HCT116 (cell line): Measurements from ENCODE around the gene SHC2. TPM values are rescaled to one million over a fixed set of nuclear protein-coding genes. Genes with fewer than 3 reads are reported as not detected.

Experiments
- ATAC-seq: fragments of 200-7000 bp; cut with Tn5 transposase; 2 replicates; pipeline ENCODE4 v1.9.1; 2020; ENCODE audit warnings: mild to moderate bottlenecking, moderate library complexity
- BruUV-seq: library from RNA; stranded (reverse); fragments of 400-500 nt; replicated peaks from 2 replicates; lab custom pipeline; 2021; lab: Mats Ljungman, UMichigan
- CTCF ChIA-PET: fragments of 300-600 bp; sonication (Branson Sonifier 250); formaldehyde crosslinking; loops from one replicate; lab custom pipeline; 2021; ENCODE audit warnings: antibody characterized with exemption; lab: Charles Lee
- POLR2A ChIA-PET: fragments of 300-600, 350-600 bp; sonication (Branson Sonifier 250); formaldehyde crosslinking; loops from one replicate; lab custom pipeline; 2021; ENCODE audit warnings: antibody characterized with exemption; lab: Charles Lee
- RAD21 ChIA-PET, 2 experiments: fragments of 300-600 bp; sonication (Branson Sonifier 250); formaldehyde crosslinking; loops; one replicate each; lab custom pipeline; 2023; ENCODE audit warnings: low total read pairs in 2 of 2; ENCODE audit not compliant: uncharacterized antibody in 2 of 2, unreplicated experiment in 2 of 2, low non-redundant PET in 1 of 2; lab: Charles Lee
- DNase-seq: peaks from one replicate; pipeline ENCODE4 v3.0.0-alpha.2; 2010; ENCODE audit warnings: low read depth, low spot score
- H2AFZ ChIP-seq: fragments of 200-600 bp; shearing (Covaris generic), sonication (generic); 2 replicates; pipeline ENCODE4 v1.6.1; 2017; ENCODE audit warnings: low read depth, mixed run types, mixed read lengths, antibody characterized with exemption, low read length; ENCODE audit not compliant: poor library complexity, severe bottlenecking
- H3K27ac ChIP-seq: 2 replicates; pipeline ENCODE4 v1.5.1; 2012; ENCODE audit warnings: low read depth, low read length
- H3K27me3 ChIP-seq: fragments of 200-600 bp; sonication (generic); 2 replicates; pipeline ENCODE4 v1.6.1; 2016; ENCODE audit warnings: mixed run types, low read length, mixed read lengths; ENCODE audit not compliant: insufficient read depth
- H3K36me3 ChIP-seq, 2 experiments: fragments of 200-500 bp in 1 of 2; fragments of 200-600 bp in 1 of 2; sonication (Bioruptor generic) in 1 of 2; sonication (generic) in 1 of 2; 2 replicates each; pipeline versions ENCODE4 v1.5.1 to v1.6.1; 2014 to 2016; ENCODE audit warnings: low read length in 2 of 2, inconsistent platforms in 1 of 2, mixed read lengths in 1 of 2, mixed run types in 1 of 2; ENCODE audit not compliant: insufficient read depth in 2 of 2, control insufficient read depth in 1 of 2
- H3K4me1 ChIP-seq, 2 experiments: fragments of 200-600 bp in 1 of 2; sonication (generic) in 1 of 2; 2 replicates each; pipeline versions ENCODE4 v1.5.1 to v1.6.1; 2012 to 2017; ENCODE audit warnings: low read length in 2 of 2, inconsistent platforms in 1 of 2, mild to moderate bottlenecking in 1 of 2, mixed read lengths in 1 of 2, mixed run types in 1 of 2, moderate library complexity in 1 of 2; ENCODE audit not compliant: insufficient read depth in 2 of 2, control insufficient read depth in 1 of 2
- H3K4me2 ChIP-seq: fragments of 200-600 bp; sonication (generic); 2 replicates; pipeline ENCODE4 v1.6.1; 2017; ENCODE audit warnings: mixed run types, low read length, mixed read lengths
- H3K4me3 ChIP-seq, 2 experiments: fragments of 200-600 bp in 1 of 2; sonication (generic) in 1 of 2; replicated peaks in 1 of 2; 2 replicates each; pipeline ENCODE4 v1.5.1; 2011 to 2016; ENCODE audit warnings: low read length in 2 of 2, control low read depth in 1 of 2, low read depth in 1 of 2, mild to moderate bottlenecking in 1 of 2, mixed read lengths in 1 of 2, mixed run types in 1 of 2
- H3K79me2 ChIP-seq: fragments of 200-600 bp; sonication (generic); 2 replicates; pipeline ENCODE4 v1.6.1; 2017; ENCODE audit warnings: mild to moderate bottlenecking, mixed run types, low read length, moderate library complexity, mixed read lengths; ENCODE audit not compliant: insufficient read depth
- H3K9ac ChIP-seq: fragments of 200-600 bp; sonication (generic); 2 replicates; pipeline ENCODE4 v1.6.1; 2016; ENCODE audit warnings: low read length, mixed read lengths
- H3K9me2 ChIP-seq: fragments of 200-600 bp; sonication (generic), shearing (Covaris generic); 2 replicates; pipeline ENCODE4 v1.6.1; 2017; ENCODE audit warnings: mixed run types, mild to moderate bottlenecking, moderate library complexity; ENCODE audit not compliant: insufficient read depth
- H3K9me3 ChIP-seq, 2 experiments: fragments of 200-500 bp in 1 of 2; fragments of 200-600 bp in 1 of 2; sonication (Bioruptor generic) in 1 of 2; sonication (generic) in 1 of 2; 2 replicates each; pipeline ENCODE4 v1.6.1; 2014 to 2017; ENCODE audit warnings: low read length in 2 of 2, mixed read lengths in 2 of 2, inconsistent platforms in 1 of 2, low read depth in 1 of 2, mild to moderate bottlenecking in 1 of 2, mixed run types in 1 of 2, moderate library complexity in 1 of 2; ENCODE audit not compliant: control insufficient read depth in 1 of 2, insufficient read depth in 1 of 2
- H4K20me1 ChIP-seq: fragments of 200-600 bp; sonication (generic), shearing (Covaris generic); 2 replicates; pipeline ENCODE4 v1.6.1; 2017; ENCODE audit warnings: mixed run types, mild to moderate bottlenecking, moderate library complexity; ENCODE audit not compliant: insufficient read depth
- CBX3 ChIP-seq: IDR thresholded peaks from 2 replicates; pipeline ENCODE4 v1.6.1; 2012; ENCODE audit warnings: low read depth
- CEBPB ChIP-seq: IDR thresholded peaks from 2 replicates; pipeline ENCODE4 v1.6.1; 2012; ENCODE audit warnings: low read depth
- EGR1 ChIP-seq: IDR thresholded peaks from 2 replicates; pipeline ENCODE4 v1.6.1; 2012; ENCODE audit warnings: low read depth
- ELF1 ChIP-seq: IDR thresholded peaks from 2 replicates; pipeline ENCODE4 v1.6.1; 2012; ENCODE audit warnings: low read depth, borderline replicate concordance
- EZH2 ChIP-seq: fragments of 200-600 bp; sonication (generic); IDR thresholded peaks from 2 replicates; pipeline ENCODE4 v1.6.1; 2017; ENCODE audit warnings: antibody characterized with exemption, mixed run types
- EZH2phosphoT487 ChIP-seq: fragments of 200-600 bp; IDR thresholded peaks from 2 replicates; pipeline ENCODE4 v1.6.1; 2018; ENCODE audit warnings: antibody characterized with exemption, borderline replicate concordance
- FOSL1 ChIP-seq: IDR thresholded peaks from 2 replicates; pipeline ENCODE4 v1.6.1; 2012; ENCODE audit warnings: low read depth
- POLR2AphosphoS5 ChIP-seq: IDR thresholded peaks from 2 replicates; pipeline ENCODE4 v1.6.1; 2011; ENCODE audit warnings: mild to moderate bottlenecking, low read depth, low read length, moderate library complexity
- RAD21 ChIP-seq: IDR thresholded peaks from 2 replicates; pipeline ENCODE4 v1.6.1; 2012; ENCODE audit warnings: low read depth, mild to moderate bottlenecking
- SIN3A ChIP-seq: IDR thresholded peaks from 2 replicates; pipeline ENCODE4 v1.6.1; 2012; ENCODE audit warnings: low read depth
- SRF ChIP-seq: IDR thresholded peaks from 2 replicates; pipeline ENCODE4 v1.6.1; 2012; ENCODE audit warnings: low read depth
- TCF7L2 ChIP-seq: IDR thresholded peaks from 2 replicates; pipeline ENCODE4 v1.7.0; 2011; ENCODE audit warnings: borderline replicate concordance, inconsistent platforms; ENCODE audit not compliant: insufficient read depth, insufficient read length; ENCODE audit errors: extremely low read depth
- ZFX ChIP-seq: fragments of 450-650 bp; IDR thresholded peaks from 2 replicates; pipeline ENCODE4 v1.6.1; 2017
- ZNF274 ChIP-seq: fragments of 200-500 bp; sonication (Bioruptor generic); IDR thresholded peaks from 2 replicates; pipeline ENCODE4 v1.6.1; 2014; ENCODE audit warnings: mild to moderate bottlenecking, low read depth, low read length, inconsistent platforms
- intact Hi-C: fragments of 100-400 bp; cut with micrococcal nuclease; formaldehyde crosslinking; loops from 2 replicates; pipeline ENCODE4 v1.10.0; 2022
- total RNA-seq: library from RNA; stranded (reverse); gene quantifications from one replicate; pipeline ENCODE4 v1.2.1, GENCODE V29; 2021; ENCODE audit not compliant: unreplicated experiment
- TF ChIP-seq, protein P1 (sequence below): IDR thresholded peaks from 2 replicates; pipeline ENCODE4 v1.6.1; 2012; ENCODE audit warnings: low read depth
- TF ChIP-seq, protein P2 (sequence below): IDR thresholded peaks from 2 replicates; pipeline ENCODE4 v1.6.1; 2012
- TF ChIP-seq, protein P3 (sequence below): IDR thresholded peaks from 2 replicates; pipeline ENCODE4 v1.6.1; 2011; ENCODE audit warnings: mild to moderate bottlenecking, low read length, moderate library complexity; ENCODE audit not compliant: insufficient replicate concordance; ENCODE audit errors: extremely low read depth
- TF ChIP-seq, protein P4 (sequence below), 3 experiments: fragments of 200-600 bp in 1 of 3; sonication (generic) in 1 of 3; IDR thresholded peaks in 2 of 3; conservative IDR thresholded peaks in 1 of 3; 2 replicates each; pipeline ENCODE4 v1.5.1; 2012 to 2017; ENCODE audit warnings: low read depth in 2 of 3, low read length in 2 of 3, antibody characterized with exemption in 1 of 3, borderline replicate concordance in 1 of 3, control low read depth in 1 of 3, mild to moderate bottlenecking in 1 of 3, mixed read lengths in 1 of 3, mixed run types in 1 of 3, moderate library complexity in 1 of 3; ENCODE audit not compliant: insufficient read depth in 1 of 3

The SHC2 gene
- total RNA-seq, 1 experiment from 2014 or later: 2.5 TPM

DNA sequence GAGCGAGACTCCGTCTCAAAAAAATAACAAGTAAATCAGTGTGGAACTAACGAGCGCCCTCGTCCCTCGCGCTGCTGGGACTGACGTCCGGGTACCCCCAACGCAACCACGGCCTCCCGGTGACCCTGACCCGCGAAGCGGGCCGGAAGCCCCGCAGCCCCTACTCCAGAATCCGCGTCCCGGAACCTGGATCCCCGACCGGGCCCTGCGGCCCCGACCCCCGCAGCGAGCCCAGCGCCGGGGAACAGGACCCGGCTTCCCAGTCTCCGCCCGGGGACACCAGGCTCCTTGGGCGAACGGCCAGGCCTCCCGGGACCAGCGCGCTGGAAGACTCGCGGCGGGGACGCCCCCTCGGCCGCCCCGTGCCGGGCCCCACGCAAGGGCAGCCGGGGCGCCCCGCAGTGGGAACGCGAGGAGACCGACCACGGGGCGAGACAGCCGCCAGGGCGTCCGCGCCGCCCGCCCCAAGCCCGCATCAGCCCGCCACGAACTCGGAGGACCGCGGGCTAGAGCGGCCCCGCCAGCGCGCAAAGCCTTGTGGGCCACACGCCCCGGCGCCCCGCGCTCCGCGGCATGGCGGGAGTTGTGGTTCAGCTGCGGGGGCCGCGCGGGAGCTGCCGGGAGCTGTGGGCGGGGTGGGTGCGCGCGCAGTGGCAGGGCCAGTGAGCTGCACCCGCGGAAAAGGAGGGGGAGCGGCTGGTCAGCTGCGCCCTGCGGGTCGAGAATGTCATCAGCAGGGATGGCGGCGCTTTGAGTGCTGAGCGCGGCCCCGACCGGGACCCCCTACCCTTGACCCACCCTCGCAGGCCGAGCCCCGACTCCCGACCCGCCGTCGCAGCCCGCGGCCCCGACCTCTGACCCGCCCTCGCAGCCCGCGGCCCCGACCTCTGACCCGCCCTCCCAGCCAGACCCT lies 27.9 kb upstream of the SHC2 start:
- intact Hi-C loops: no loop called here
- Histone ChIP-seq H3K36me3 (no peaks in the 10 kb centered on the region), H3K9me3 (no peaks in the 10 kb centered on the region; a peak in 1 of 4 replicates), H3K79me2 (no peaks in the 10 kb centered on the region), H3K9ac (peak overlapping the region; percentile 98), H2AFZ (no peak overlapping the region), H4K20me1 (no peaks in the 10 kb centered on the region), H3K9me2 (no peaks in the 10 kb centered on the region), H3K27me3 (no peaks in the 10 kb centered on the region), H3K4me3 (peak overlapping the region; percentile 79 to 85), H3K4me1 (peaks cover 6 to 11% of the 10 kb centered on the region in 2 experiments), H3K4me2 (peak overlapping the region; percentile 85), H3K27ac (peak overlapping the region; percentile 100)
- ChIA-PET POLR2A (interaction anchor here (0.6 to 0.9 kb wide), 2 partner anchors 18 to 201 kb away, joined by 3 to 4 read pairs; no protein-coding TSS in a partner anchor), CTCF (interaction anchor here (0.6 to 0.9 kb wide), 3 partner anchors 9 to 22 kb away, joined by 3 to 6 read pairs (median 4); no protein-coding TSS in a partner anchor), RAD21 (no interaction called here)
- peak; percentile 84 for DNase-seq
- ATAC-seq: peak; percentile 94
- BruUV-seq: no TSS peak
- TF ChIP-seq EZH2 (no peak), SRF (no peak), CBX3 (no peak), RAD21 (no peak), EZH2phosphoT487 (no peak), ZNF274 (no peak), CEBPB (no peak), ZFX (peak; percentile 93), POLR2AphosphoS5 (peak; percentile 81), TCF7L2 (peak; percentile 46), ELF1 (no peak), SIN3A (peak; percentile 60; the same call in 1 of the 2 replicates), EGR1 (peak; percentile 68), FOSL1 (no peak)
- TF ChIP-seq, protein P1, sequence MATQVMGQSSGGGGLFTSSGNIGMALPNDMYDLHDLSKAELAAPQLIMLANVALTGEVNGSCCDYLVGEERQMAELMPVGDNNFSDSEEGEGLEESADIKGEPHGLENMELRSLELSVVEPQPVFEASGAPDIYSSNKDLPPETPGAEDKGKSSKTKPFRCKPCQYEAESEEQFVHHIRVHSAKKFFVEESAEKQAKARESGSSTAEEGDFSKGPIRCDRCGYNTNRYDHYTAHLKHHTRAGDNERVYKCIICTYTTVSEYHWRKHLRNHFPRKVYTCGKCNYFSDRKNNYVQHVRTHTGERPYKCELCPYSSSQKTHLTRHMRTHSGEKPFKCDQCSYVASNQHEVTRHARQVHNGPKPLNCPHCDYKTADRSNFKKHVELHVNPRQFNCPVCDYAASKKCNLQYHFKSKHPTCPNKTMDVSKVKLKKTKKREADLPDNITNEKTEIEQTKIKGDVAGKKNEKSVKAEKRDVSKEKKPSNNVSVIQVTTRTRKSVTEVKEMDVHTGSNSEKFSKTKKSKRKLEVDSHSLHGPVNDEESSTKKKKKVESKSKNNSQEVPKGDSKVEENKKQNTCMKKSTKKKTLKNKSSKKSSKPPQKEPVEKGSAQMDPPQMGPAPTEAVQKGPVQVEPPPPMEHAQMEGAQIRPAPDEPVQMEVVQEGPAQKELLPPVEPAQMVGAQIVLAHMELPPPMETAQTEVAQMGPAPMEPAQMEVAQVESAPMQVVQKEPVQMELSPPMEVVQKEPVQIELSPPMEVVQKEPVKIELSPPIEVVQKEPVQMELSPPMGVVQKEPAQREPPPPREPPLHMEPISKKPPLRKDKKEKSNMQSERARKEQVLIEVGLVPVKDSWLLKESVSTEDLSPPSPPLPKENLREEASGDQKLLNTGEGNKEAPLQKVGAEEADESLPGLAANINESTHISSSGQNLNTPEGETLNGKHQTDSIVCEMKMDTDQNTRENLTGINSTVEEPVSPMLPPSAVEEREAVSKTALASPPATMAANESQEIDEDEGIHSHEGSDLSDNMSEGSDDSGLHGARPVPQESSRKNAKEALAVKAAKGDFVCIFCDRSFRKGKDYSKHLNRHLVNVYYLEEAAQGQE: no peak
- TF ChIP-seq, protein P2, sequence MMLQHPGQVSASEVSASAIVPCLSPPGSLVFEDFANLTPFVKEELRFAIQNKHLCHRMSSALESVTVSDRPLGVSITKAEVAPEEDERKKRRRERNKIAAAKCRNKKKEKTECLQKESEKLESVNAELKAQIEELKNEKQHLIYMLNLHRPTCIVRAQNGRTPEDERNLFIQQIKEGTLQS: no peak
- TF ChIP-seq, protein P3, sequence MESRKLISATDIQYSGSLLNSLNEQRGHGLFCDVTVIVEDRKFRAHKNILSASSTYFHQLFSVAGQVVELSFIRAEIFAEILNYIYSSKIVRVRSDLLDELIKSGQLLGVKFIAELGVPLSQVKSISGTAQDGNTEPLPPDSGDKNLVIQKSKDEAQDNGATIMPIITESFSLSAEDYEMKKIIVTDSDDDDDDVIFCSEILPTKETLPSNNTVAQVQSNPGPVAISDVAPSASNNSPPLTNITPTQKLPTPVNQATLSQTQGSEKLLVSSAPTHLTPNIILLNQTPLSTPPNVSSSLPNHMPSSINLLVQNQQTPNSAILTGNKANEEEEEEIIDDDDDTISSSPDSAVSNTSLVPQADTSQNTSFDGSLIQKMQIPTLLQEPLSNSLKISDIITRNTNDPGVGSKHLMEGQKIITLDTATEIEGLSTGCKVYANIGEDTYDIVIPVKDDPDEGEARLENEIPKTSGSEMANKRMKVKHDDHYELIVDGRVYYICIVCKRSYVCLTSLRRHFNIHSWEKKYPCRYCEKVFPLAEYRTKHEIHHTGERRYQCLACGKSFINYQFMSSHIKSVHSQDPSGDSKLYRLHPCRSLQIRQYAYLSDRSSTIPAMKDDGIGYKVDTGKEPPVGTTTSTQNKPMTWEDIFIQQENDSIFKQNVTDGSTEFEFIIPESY: peak; percentile 51
- TF ChIP-seq, protein P4, sequence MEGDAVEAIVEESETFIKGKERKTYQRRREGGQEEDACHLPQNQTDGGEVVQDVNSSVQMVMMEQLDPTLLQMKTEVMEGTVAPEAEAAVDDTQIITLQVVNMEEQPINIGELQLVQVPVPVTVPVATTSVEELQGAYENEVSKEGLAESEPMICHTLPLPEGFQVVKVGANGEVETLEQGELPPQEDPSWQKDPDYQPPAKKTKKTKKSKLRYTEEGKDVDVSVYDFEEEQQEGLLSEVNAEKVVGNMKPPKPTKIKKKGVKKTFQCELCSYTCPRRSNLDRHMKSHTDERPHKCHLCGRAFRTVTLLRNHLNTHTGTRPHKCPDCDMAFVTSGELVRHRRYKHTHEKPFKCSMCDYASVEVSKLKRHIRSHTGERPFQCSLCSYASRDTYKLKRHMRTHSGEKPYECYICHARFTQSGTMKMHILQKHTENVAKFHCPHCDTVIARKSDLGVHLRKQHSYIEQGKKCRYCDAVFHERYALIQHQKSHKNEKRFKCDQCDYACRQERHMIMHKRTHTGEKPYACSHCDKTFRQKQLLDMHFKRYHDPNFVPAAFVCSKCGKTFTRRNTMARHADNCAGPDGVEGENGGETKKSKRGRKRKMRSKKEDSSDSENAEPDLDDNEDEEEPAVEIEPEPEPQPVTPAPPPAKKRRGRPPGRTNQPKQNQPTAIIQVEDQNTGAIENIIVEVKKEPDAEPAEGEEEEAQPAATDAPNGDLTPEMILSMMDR (IDR thresholded peaks at IDR 0.05 in 2 of 3, conservative IDR thresholded peaks at IDR 0.05 in 1 of 3; ENCODE audit: borderline replicate concordance in 1 of 3, insufficient read depth in 1 of 3, low read depth in 2 of 3, low read length in 2 of 3): no peak
